MCF 10A (cell line): ENCODE measurements around the gene PTOV1. TPM values are rescaled to one million over a fixed set of nuclear protein-coding genes. Genes with fewer than 3 reads are reported as not detected.

ENCODE experiments used
- BruUV-seq: library from RNA; stranded (reverse); fragments of 400-500 nt; replicated peaks from 2 replicates; lab custom pipeline; 2021; lab: Mats Ljungman, UMichigan
- CTCF ChIA-PET: fragments of 300-600 bp; sonication (Branson Sonifier 250); formaldehyde crosslinking; extraction: SDS; loops from one replicate; lab custom pipeline; 2021; ENCODE audit warnings: antibody characterized with exemption, inconsistent platforms; lab: Yijun Ruan, JAX
- POLR2A ChIA-PET: fragments of 300-600, 350-650 bp; sonication (Branson Sonifier 250); formaldehyde crosslinking; extraction: SDS; loops from one replicate; lab custom pipeline; 2020; ENCODE audit warnings: antibody characterized with exemption, inconsistent platforms; lab: Yijun Ruan, JAX
- DNase-seq: peaks from one replicate; pipeline ENCODE4 v3.0.0-alpha.2; 2018; ENCODE audit not compliant: unreplicated experiment
- H3K27ac Mint-ChIP-seq: one replicate; pipeline ENCODE4 v1.8.0; 2022; ENCODE audit warnings: mild to moderate bottlenecking, low read depth, mixed read lengths; ENCODE audit not compliant: unreplicated experiment
- H3K27me3 Mint-ChIP-seq: one replicate; pipeline ENCODE4 v1.8.0; 2022; ENCODE audit warnings: mixed read lengths; ENCODE audit not compliant: insufficient read depth, unreplicated experiment
- H3K36me3 Mint-ChIP-seq: one replicate; pipeline ENCODE4 v1.8.0; 2022; ENCODE audit warnings: mild to moderate bottlenecking, moderate library complexity, mixed read lengths; ENCODE audit not compliant: insufficient read depth, unreplicated experiment
- H3K4me1 Mint-ChIP-seq: one replicate; pipeline ENCODE4 v1.8.0; 2022; ENCODE audit warnings: mixed read lengths; ENCODE audit not compliant: insufficient read depth, unreplicated experiment
- H3K4me3 Mint-ChIP-seq: one replicate; pipeline ENCODE4 v1.8.0; 2022; ENCODE audit warnings: mild to moderate bottlenecking, moderate library complexity, mixed read lengths; ENCODE audit not compliant: unreplicated experiment
- H3K9me3 Mint-ChIP-seq: one replicate; pipeline ENCODE4 v1.8.0; 2022; ENCODE audit warnings: mixed read lengths; ENCODE audit not compliant: unreplicated experiment
- CTCF ChIP-seq: fragments of 200-600 bp; IDR thresholded peaks from one replicate; pipeline ENCODE4 v1.8.0; 2022; ENCODE audit warnings: antibody characterized with exemption, mild to moderate bottlenecking; ENCODE audit not compliant: unreplicated experiment
- intact Hi-C: fragments of 100-400 bp; cut with micrococcal nuclease; formaldehyde crosslinking; loops from 2 replicates; pipeline ENCODE4 v1.14.1; 2022
- total RNA-seq: library from RNA; stranded (reverse); gene quantifications from 2 replicates; pipeline ENCODE4 v1.2.3, GENCODE V29; 2022

Gene PTOV1
- total RNA-seq, 1 experiment from 2014 or later, result 78.8 TPM

- no peaks in the 10 kb centered on the region for H3K36me3 Mint-ChIP-seq
- no peak overlapping the region for H3K4me3 Mint-ChIP-seq
- peaks cover 14% of the 10 kb centered on the region for H3K4me1 Mint-ChIP-seq
- intact Hi-C loops, result no loop called here
- no peak for TF ChIP-seq CTCF
- CTCF ChIA-PET, result no interaction called here
- H3K27me3 Mint-ChIP-seq, result peaks cover 12% of the 10 kb centered on the region
- BruUV-seq, result no TSS peak
- no peak overlapping the region for H3K27ac Mint-ChIP-seq
- POLR2A ChIA-PET, result interaction anchor here (0.6 to 1.0 kb wide), 3 partner anchors 12 to 379 kb away, joined by 3 read pairs; no protein-coding TSS in a partner anchor
- H3K9me3 Mint-ChIP-seq, result no peaks in the 10 kb centered on the region
- DNase-seq, result no peak
These were observed 44.8 kb downstream of the PTOV1 start for GRCh38 chr19:49895566-49896297.

GRCh38 chr19:49896863-49897621 is 46.1 kb downstream of the PTOV1 start, which contains the start of gene IL4I1:
Gene IL4I1, minus strand, starts transcription at chr19:49896887. Its CDS starts 727 bp downstream, at chr19:49896160.
- peaks cover 14% of the 10 kb centered on the region for H3K4me1 Mint-ChIP-seq
- CTCF ChIA-PET, result no interaction called here
- no TSS peak for BruUV-seq
- POLR2A ChIA-PET, result no interaction called here
- intact Hi-C loops, result no loop called here
- H3K4me3 Mint-ChIP-seq, result no peak within 1 kb of the TSS
- H3K36me3 Mint-ChIP-seq, result no peaks in the 10 kb centered on the region
- DNase-seq, result no peak
- H3K27ac Mint-ChIP-seq, result no peak within 1 kb of the TSS
- H3K9me3 Mint-ChIP-seq, result no peaks in the 10 kb centered on the region
- H3K27me3 Mint-ChIP-seq, result peaks cover 12% of the 10 kb centered on the region
- TF ChIP-seq CTCF, result no peak

GRCh38 chr19:49904136-49904535 is 53.2 kb downstream of the PTOV1 start:
- intact Hi-C loops, result no loop called here
- no TSS peak for BruUV-seq
- Mint-ChIP-seq H3K27me3 (no peaks in the 10 kb centered on the region), H3K27ac (no peak overlapping the region), H3K36me3 (peaks cover 11% of the 10 kb centered on the region), H3K4me3 (no peak overlapping the region), H3K9me3 (no peaks in the 10 kb centered on the region), H3K4me1 (no peaks in the 10 kb centered on the region)
- DNase-seq, result no peak
- POLR2A ChIA-PET, result no interaction called here
- CTCF ChIA-PET, result interaction anchor here (1.5 kb wide), 1 partner anchor 98 kb away, joined by 3 read pairs; no protein-coding TSS in a partner anchor
- TF ChIP-seq CTCF, result no peak
